RWPE2 (cell line): ENCODE data around the gene MFGE8.

ENCODE experiments used
- ATAC-seq: fragments of 200-7000 bp; cut with Tn5 transposase; 3 replicates; pipeline ENCODE4 v1.9.1; 2021; ENCODE audit warnings: low read depth
- DNase-seq: peaks from one replicate; pipeline ENCODE4 v3.0.0-alpha.2; 2020; ENCODE audit warnings: low spot score
- H3K27ac ChIP-seq: fragments of 450-650 bp; 2 replicates; pipeline ENCODE4 v1.5.1; 2017; ENCODE audit warnings: mild to moderate bottlenecking; ENCODE audit not compliant: poor library complexity, severe bottlenecking
- H3K27me3 ChIP-seq: fragments of 250-450 bp; sonication (Bioruptor Pico); 2 replicates; pipeline ENCODE4 v1.5.1; 2021; ENCODE audit warnings: mild to moderate bottlenecking, moderate library complexity; ENCODE audit not compliant: insufficient read depth, poor library complexity, severe bottlenecking
- H3K36me3 ChIP-seq: fragments of 250-450 bp; sonication (Bioruptor Pico); 2 replicates; pipeline ENCODE4 v1.5.1; 2020; ENCODE audit warnings: low read depth, mild to moderate bottlenecking, moderate library complexity
- H3K4me1 ChIP-seq: fragments of 250-450 bp; sonication (Bioruptor Pico); 2 replicates; pipeline ENCODE4 v1.5.1; 2021; ENCODE audit warnings: mild to moderate bottlenecking, moderate library complexity; ENCODE audit not compliant: insufficient read depth, poor library complexity, severe bottlenecking
- H3K4me3 ChIP-seq: fragments of 250-450 bp; sonication (Bioruptor Pico); 2 replicates; pipeline ENCODE4 v1.5.1; 2021; ENCODE audit warnings: mild to moderate bottlenecking, moderate library complexity; ENCODE audit not compliant: severe bottlenecking
- H3K9me3 ChIP-seq: fragments of 250-450 bp; sonication (Bioruptor Pico); 2 replicates; pipeline ENCODE4 v1.5.1; 2021; ENCODE audit warnings: mild to moderate bottlenecking, moderate library complexity; ENCODE audit not compliant: severe bottlenecking
- CTCF ChIP-seq: fragments of 450-650 bp; IDR thresholded peaks from one replicate; pipeline ENCODE4 v1.5.1; 2017; ENCODE audit warnings: mild to moderate bottlenecking, moderate library complexity; ENCODE audit not compliant: poor library complexity, severe bottlenecking

The MFGE8 gene

GRCh38 chr15:88954431-88955277 is 41.5 kb upstream of the MFGE8 start:
- ATAC-seq (0 out of 3 replicates have a peak, but pooled peaks have one; percentile 10), DNase-seq (no peak)
- Histone ChIP-seq H3K36me3 (no peaks in the 10 kb centered on the region), H3K27ac (no peak overlapping the region), H3K9me3 (no peaks in the 10 kb centered on the region), H3K4me1 (no peaks in the 10 kb centered on the region), H3K27me3 (no peaks in the 10 kb centered on the region), H3K4me3 (no peak overlapping the region)
- no peak for TF ChIP-seq CTCF

GRCh38 chr15:88950600-88951160 is 37.5 kb upstream of the MFGE8 start:
- H3K9me3 ChIP-seq, result no peaks in the 10 kb centered on the region
- no peaks in the 10 kb centered on the region for H3K36me3 ChIP-seq
- TF ChIP-seq CTCF, result no peak
- DNase-seq (no peak), ATAC-seq (no peak)
- no peak overlapping the region for H3K4me3 ChIP-seq
- H3K4me1 ChIP-seq, result no peaks in the 10 kb centered on the region
- H3K27ac ChIP-seq, result no peak overlapping the region
- H3K27me3 ChIP-seq, result no peaks in the 10 kb centered on the region

GRCh38 chr15:88949734-88950400 is 36.7 kb upstream of the MFGE8 start:
- no peak for TF ChIP-seq CTCF
- Histone ChIP-seq H3K27ac (no peak overlapping the region), H3K36me3 (no peaks in the 10 kb centered on the region), H3K4me1 (no peaks in the 10 kb centered on the region), H3K4me3 (no peak overlapping the region), H3K9me3 (no peaks in the 10 kb centered on the region), H3K27me3 (no peaks in the 10 kb centered on the region)
- DNase-seq (no peak), ATAC-seq (no peak)

- TF ChIP-seq CTCF, result no peak
- no peaks in the 10 kb centered on the region for H3K27me3 ChIP-seq
- ATAC-seq (no peak), DNase-seq (no peak)
- H3K27ac ChIP-seq, result no peak overlapping the region
- H3K4me1 ChIP-seq, result no peaks in the 10 kb centered on the region
- H3K9me3 ChIP-seq, result no peaks in the 10 kb centered on the region
- no peaks in the 10 kb centered on the region for H3K36me3 ChIP-seq
- no peak overlapping the region for H3K4me3 ChIP-seq
These were observed 27.0 kb upstream of the MFGE8 start for GRCh38 chr15:88940110-88940675.
